ENCODE data around the gene CRYZL1. TPM values are rescaled to one million over a fixed set of nuclear protein-coding genes. Genes with fewer than 3 reads are reported as not detected.

CRYZL1 gene
- total and polyA plus RNA-seq, 2 of the 8 experiments (the other 6 are each of a cell fraction or from before 2014, with no cell fraction given) = 15.6 to 15.8 TPM

DNA sequence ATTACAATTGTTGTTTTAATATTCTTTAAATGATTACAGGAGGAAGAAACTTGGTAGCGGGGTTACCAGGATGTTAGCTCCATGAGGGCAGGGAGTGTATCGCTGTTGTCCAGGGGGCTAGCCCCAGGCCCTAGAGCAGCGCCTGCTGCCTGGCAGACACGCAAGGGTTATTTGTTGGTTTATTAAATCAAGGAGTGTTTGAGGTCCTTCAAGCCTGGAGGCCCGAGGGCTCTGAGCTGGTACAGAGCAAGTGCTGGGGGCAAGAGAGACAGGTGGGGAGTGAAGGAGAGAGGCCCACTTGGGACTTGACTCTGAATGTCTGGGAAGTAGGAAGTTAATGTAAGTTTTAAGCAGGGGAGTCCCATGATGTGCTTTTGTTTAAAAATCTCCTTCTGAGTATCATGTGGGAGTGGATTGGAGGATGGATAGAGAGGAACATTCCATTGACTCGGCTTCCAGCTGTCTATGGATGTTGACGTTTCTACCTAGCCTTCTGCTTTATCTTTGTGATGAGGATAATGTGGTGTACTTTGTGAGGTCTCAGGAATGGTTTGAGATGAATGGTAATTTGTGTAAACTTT, 9.5 kb upstream of the CRYZL1 start:
- Histone ChIP-seq H2BK20ac (ENCODE audit: low read length) (no peak overlapping the region), H3K9me3 (ENCODE audit: insufficient read depth in 2 of 2, low read depth in 1 of 2, low read length in 1 of 2) (no peaks in the 10 kb centered on the region), H2AFZ (ENCODE audit: low read length) (no peak overlapping the region), H3K4me3 (ENCODE audit: extremely low read depth in 1 of 4, insufficient read depth in 2 of 4, low read depth in 3 of 4, low read length in 4 of 4) (no peak overlapping the region), H3K4me2 (ENCODE audit: insufficient read depth in 1 of 2, low read depth in 2 of 2, low read length in 2 of 2) (peak overlapping the region; percentile 8 to 30; a peak in 2 of 4 replicates), H3K18ac (ENCODE audit: extremely low read depth, low read length) (no peak overlapping the region), H2BK120ac (replicated peaks; ENCODE audit: low read depth, low read length) (no peak overlapping the region), H3K27me3 (replicated peaks in 1 of 4; ENCODE audit: control insufficient read depth in 3 of 4, extremely low read depth in 1 of 4, insufficient read depth in 3 of 4, low read length in 3 of 4) (no peaks in the 10 kb centered on the region), H2BK15ac (ENCODE audit: low read length) (no peak overlapping the region), H4K5ac (ENCODE audit: insufficient read length, low read depth, low read length) (no peak overlapping the region), H3K4me1 (replicated peaks in 1 of 4; ENCODE audit: control insufficient read depth in 3 of 4, insufficient read depth in 4 of 4, low read length in 3 of 4) (peaks cover 4 to 18% (median 8%) of the 10 kb centered on the region in 4 experiments; a peak in 6 of 7 replicates), H3K9ac (replicated peaks in 1 of 4; ENCODE audit: extremely low read depth in 1 of 4, low read depth in 3 of 4, low read length in 3 of 4) (no peak overlapping the region), H3K36me3 (ENCODE audit: control insufficient read depth in 2 of 4, insufficient read depth in 4 of 4, low read length in 3 of 4) (no peaks in the 10 kb centered on the region), H3K27ac (ENCODE audit: low read depth, low read length) (no peak overlapping the region), H3K79me2 (ENCODE audit: control insufficient read depth in 1 of 2, insufficient read depth in 2 of 2, low read length in 2 of 2) (peaks cover 26 to 99% of the 10 kb centered on the region in 2 experiments), H4K91ac (replicated peaks; ENCODE audit: insufficient read length, low read length) (no peak overlapping the region), H4K20me1 (replicated peaks in 1 of 2; ENCODE audit: control insufficient read depth in 1 of 2, insufficient read depth in 2 of 2, low read length in 2 of 2) (peaks cover 21% of the 10 kb centered on the region in 2 experiments), H4K8ac (ENCODE audit: extremely low read depth, insufficient read depth, low read length) (no peak overlapping the region), H3K79me1 (ENCODE audit: low read depth, low read length) (peaks cover 4% of the 10 kb centered on the region; the same call in 1 of the 2 replicates), H3K14ac (ENCODE audit: insufficient read length) (no peak overlapping the region), H3K4ac (replicated peaks; ENCODE audit: insufficient read length, low read depth, low read length) (no peak overlapping the region), H3K23me2 (ENCODE audit: low read depth, low read length) (no peaks in the 10 kb centered on the region), H2BK5ac (ENCODE audit: low read depth, low read length) (no peak overlapping the region), H2BK12ac (ENCODE audit: low read depth, low read length) (no peak overlapping the region), H2AK5ac (ENCODE audit: low read depth, low read length) (no peak overlapping the region), H3K56ac (replicated peaks; ENCODE audit: insufficient read length, low read depth, low read length) (no peak overlapping the region), H3K23ac (ENCODE audit: insufficient read length) (no peak overlapping the region)
- POLR2A ChIA-PET (ENCODE audit: partially characterized antibody) = interaction anchor here (1.4 kb wide), 1 partner anchor 9 kb away, joined by 4 read pairs; the partner anchor contains the start of gene ITSN1
- DNase-seq (ENCODE audit: low read depth in 1 of 2, low spot score in 2 of 2) (no peak), FAIRE-seq (peak; percentile 60)
- CTCF ChIA-PET (ENCODE audit: partially characterized antibody) = interaction anchor here (0.6 to 1.4 kb wide), 5 partner anchors 16 to 242 kb away, joined by 3 to 4 read pairs (median 3); no protein-coding TSS in a partner anchor
- 78% methylated on average over 7 of the region's 7 CpGs; no CpG with 5 or more reads in 1 of the 2 experiments for WGBS, 2 experiments (ENCODE audit: extremely low coverage in 1 of 2, insufficient coverage in 1 of 2, insufficient read length in 1 of 2, insufficient replicate concordance in 2 of 2, low coverage in 1 of 2, low lambda C conversion rate in 2 of 2, missing lambda C conversion rate in 1 of 2)
- TF ChIP-seq ZNF274 (IDR thresholded peaks at IDR 0.05; ENCODE audit: borderline replicate concordance, extremely low read depth, low read length) = no peak
- no peak for TF ChIP-seq BRCA1 (IDR thresholded peaks at IDR 0.05; ENCODE audit: low read depth, low read length)
- no peak for TF ChIP-seq POU5F1 (IDR thresholded peaks at IDR 0.05; ENCODE audit: low read depth, low read length)
- TF ChIP-seq, protein P1, sequence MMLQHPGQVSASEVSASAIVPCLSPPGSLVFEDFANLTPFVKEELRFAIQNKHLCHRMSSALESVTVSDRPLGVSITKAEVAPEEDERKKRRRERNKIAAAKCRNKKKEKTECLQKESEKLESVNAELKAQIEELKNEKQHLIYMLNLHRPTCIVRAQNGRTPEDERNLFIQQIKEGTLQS (IDR thresholded peaks at IDR 0.05; ENCODE audit: insufficient read depth, low read depth, low read length) = no peak
- no peak for TF ChIP-seq BACH1 (IDR thresholded peaks at IDR 0.05; ENCODE audit: low read length)
- no peak for TF ChIP-seq MAX (IDR thresholded peaks at IDR 0.05)
- no peak for TF ChIP-seq TBP (IDR thresholded peaks at IDR 0.05; ENCODE audit: low read depth, low read length)
- TF ChIP-seq EP300 (IDR thresholded peaks at IDR 0.05; ENCODE audit: borderline replicate concordance in 1 of 2, low read depth in 2 of 2, low read length in 2 of 2) = no peak
- no peak for TF ChIP-seq RNF2 (IDR thresholded peaks at IDR 0.05; ENCODE audit: borderline replicate concordance, low read depth, low read length, missing control alignments, poor library complexity, severe bottlenecking)
- TF ChIP-seq FOSL1 (IDR thresholded peaks at IDR 0.05; ENCODE audit: insufficient read depth, low read depth, low read length) = no peak
- no peak for TF ChIP-seq KDM4A (IDR thresholded peaks at IDR 0.05; ENCODE audit: low read depth, low read length, severe bottlenecking)
- no peak for TF ChIP-seq CEBPB (IDR thresholded peaks at IDR 0.05; ENCODE audit: low read depth, low read length)

All from H1 (cell line).